ENCODE data around the gene GPR37L1.

GRCh38 chr1:202181586-202181985 lies 58.9 kb downstream of the GPR37L1 start:
- TF ChIP-seq CTCF (conservative IDR thresholded peaks at IDR 0.05; ENCODE audit: low read length): no peak
- TF ChIP-seq EZH2phosphoT487 (IDR thresholded peaks at IDR 0.05; ENCODE audit: borderline replicate concordance, low read depth, low read length): no peak

Measured in OCI-LY7 (cell line).